Measurements from ENCODE around the gene CPT1C. TPM values are rescaled to one million over a fixed set of nuclear protein-coding genes. Genes with fewer than 3 reads are reported as not detected.

Gene CPT1C
- total RNA-seq, 1 donor from 2014 or later, result 3.9 TPM

- Mint-ChIP-seq H3K4me3 (no peak overlapping the region), H3K36me3 (ENCODE audit: low read depth) (peaks cover 34% of the 10 kb centered on the region), H3K27me3 (ENCODE audit: insufficient read depth) (no peaks in the 10 kb centered on the region), H3K4me1 (ENCODE audit: low read depth) (no peaks in the 10 kb centered on the region), H3K9me3 (no peaks in the 10 kb centered on the region), H3K27ac (no peak overlapping the region)
- intact Hi-C loops (cut with micrococcal nuclease), result no loop called here
- DNase-seq (ENCODE audit: low spot score), result no peak
Measured at GRCh38 chr19:49654581-49654980, 36.3 kb upstream of the CPT1C start.

GRCh38 chr19:49655570-49656455, 35.1 kb upstream of the CPT1C start:
- Mint-ChIP-seq H3K27me3 (ENCODE audit: insufficient read depth) (no peaks in the 10 kb centered on the region), H3K4me3 (no peak overlapping the region), H3K27ac (no peak overlapping the region), H3K36me3 (ENCODE audit: low read depth) (peaks cover 38% of the 10 kb centered on the region), H3K4me1 (ENCODE audit: low read depth) (no peaks in the 10 kb centered on the region), H3K9me3 (no peaks in the 10 kb centered on the region)
- intact Hi-C loops (cut with micrococcal nuclease), result no loop called here
- no peak for DNase-seq (ENCODE audit: low spot score)

- Mint-ChIP-seq H3K36me3 (ENCODE audit: low read depth) (peaks cover 36% of the 10 kb centered on the region), H3K27ac (no peak overlapping the region), H3K9me3 (no peaks in the 10 kb centered on the region), H3K4me3 (no peak overlapping the region), H3K27me3 (ENCODE audit: insufficient read depth) (no peaks in the 10 kb centered on the region), H3K4me1 (ENCODE audit: low read depth) (no peaks in the 10 kb centered on the region)
- intact Hi-C loops (cut with micrococcal nuclease), result no loop called here
- no peak for DNase-seq (ENCODE audit: low spot score)
Measured at GRCh38 chr19:49656456-49657109, 34.3 kb upstream of the CPT1C start.

- Mint-ChIP-seq H3K4me1 (ENCODE audit: low read depth) (no peaks in the 10 kb centered on the region), H3K27ac (peak overlapping the region; percentile 44), H3K36me3 (ENCODE audit: low read depth) (peaks cover 39% of the 10 kb centered on the region), H3K4me3 (no peak overlapping the region), H3K27me3 (ENCODE audit: insufficient read depth) (no peaks in the 10 kb centered on the region), H3K9me3 (no peaks in the 10 kb centered on the region)
- intact Hi-C loops (cut with micrococcal nuclease), result no loop called here
- DNase-seq (ENCODE audit: low spot score), result no peak
Measured at GRCh38 chr19:49657493-49658138, 33.3 kb upstream of the CPT1C start.

GRCh38 chr19:49658139-49658517, 32.8 kb upstream of the CPT1C start:
- Mint-ChIP-seq H3K4me1 (ENCODE audit: low read depth) (no peaks in the 10 kb centered on the region), H3K27ac (no peak overlapping the region), H3K9me3 (no peaks in the 10 kb centered on the region), H3K27me3 (ENCODE audit: insufficient read depth) (no peaks in the 10 kb centered on the region), H3K36me3 (ENCODE audit: low read depth) (peaks cover 35% of the 10 kb centered on the region), H3K4me3 (no peak overlapping the region)
- DNase-seq (ENCODE audit: low spot score), result no peak
- intact Hi-C loops (cut with micrococcal nuclease), result no loop called here

- no peak overlapping the region for H3K27ac Mint-ChIP-seq
- H3K9me3 Mint-ChIP-seq, result no peaks in the 10 kb centered on the region
- peaks cover 38% of the 10 kb centered on the region for H3K36me3 Mint-ChIP-seq (ENCODE audit: low read depth)
- H3K4me1 Mint-ChIP-seq (ENCODE audit: low read depth), result peaks cover under 1% of the 10 kb centered on the region
- H3K27me3 Mint-ChIP-seq (ENCODE audit: insufficient read depth), result no peaks in the 10 kb centered on the region
- H3K4me3 Mint-ChIP-seq, result no peak overlapping the region
- intact Hi-C loops (cut with micrococcal nuclease), result no loop called here
- DNase-seq (ENCODE audit: low spot score), result no peak
Measured at GRCh38 chr19:49658566-49659442, 32.1 kb upstream of the CPT1C start.

GRCh38 chr19:49660338-49660961, 30.5 kb upstream of the CPT1C start:
- DNase-seq (ENCODE audit: low spot score), result no peak
- H3K27me3 Mint-ChIP-seq (ENCODE audit: insufficient read depth), result no peaks in the 10 kb centered on the region
- no peak overlapping the region for H3K4me3 Mint-ChIP-seq
- peaks cover 14% of the 10 kb centered on the region for H3K4me1 Mint-ChIP-seq (ENCODE audit: low read depth)
- H3K27ac Mint-ChIP-seq, result no peak overlapping the region
- H3K36me3 Mint-ChIP-seq (ENCODE audit: low read depth), result peaks cover 42% of the 10 kb centered on the region
- intact Hi-C loops (cut with micrococcal nuclease), result no loop called here
- H3K9me3 Mint-ChIP-seq, result no peaks in the 10 kb centered on the region

- Mint-ChIP-seq H3K36me3 (ENCODE audit: low read depth) (peaks cover 34% of the 10 kb centered on the region), H3K27me3 (ENCODE audit: insufficient read depth) (no peaks in the 10 kb centered on the region), H3K4me1 (ENCODE audit: low read depth) (peaks cover 27% of the 10 kb centered on the region), H3K27ac (no peak overlapping the region), H3K9me3 (no peaks in the 10 kb centered on the region), H3K4me3 (no peak overlapping the region)
- DNase-seq (ENCODE audit: low spot score), result no peak
- intact Hi-C loops (cut with micrococcal nuclease), result no loop called here
Measured at GRCh38 chr19:49662011-49662410, 28.9 kb upstream of the CPT1C start.

- intact Hi-C loops (cut with micrococcal nuclease), result no loop called here
- Mint-ChIP-seq H3K9me3 (no peaks in the 10 kb centered on the region), H3K27me3 (ENCODE audit: insufficient read depth) (no peaks in the 10 kb centered on the region), H3K4me1 (ENCODE audit: low read depth) (peaks cover 32% of the 10 kb centered on the region), H3K4me3 (peak overlapping the region; percentile 98), H3K27ac (peak overlapping the region; percentile 23), H3K36me3 (ENCODE audit: low read depth) (peaks cover 27% of the 10 kb centered on the region)
- no peak for DNase-seq (ENCODE audit: low spot score)
Measured at GRCh38 chr19:49663224-49663623, 27.7 kb upstream of the CPT1C start.

GRCh38 chr19:49664171-49665035, 26.5 kb upstream of the CPT1C start:
- Mint-ChIP-seq H3K9me3 (no peaks in the 10 kb centered on the region), H3K27ac (peak overlapping the region; percentile 93)

GRCh38 chr19:49665036-49665350, 25.9 kb upstream of the CPT1C start:
- DNase-seq (ENCODE audit: low spot score), result no peak
- intact Hi-C loops (cut with micrococcal nuclease), result loop anchor here (1.0 kb wide), 3 partner anchors 11 to 72 kb away; partner anchors contain the start of gene SCAF1
- H3K36me3 Mint-ChIP-seq (ENCODE audit: low read depth), result peaks cover 28% of the 10 kb centered on the region
- no peaks in the 10 kb centered on the region for H3K9me3 Mint-ChIP-seq
- H3K27me3 Mint-ChIP-seq (ENCODE audit: insufficient read depth), result no peaks in the 10 kb centered on the region
- peak overlapping the region; percentile 98 for H3K4me3 Mint-ChIP-seq
- H3K4me1 Mint-ChIP-seq (ENCODE audit: low read depth), result peaks cover 32% of the 10 kb centered on the region
- H3K27ac Mint-ChIP-seq, result peak overlapping the region; percentile 93

More at GRCh38 chr19:49664171-49665035, 26.5 kb upstream of the CPT1C start:
- Mint-ChIP-seq H3K27me3 (ENCODE audit: insufficient read depth) (no peaks in the 10 kb centered on the region), H3K4me1 (ENCODE audit: low read depth) (peaks cover 32% of the 10 kb centered on the region), H3K4me3 (peak overlapping the region; percentile 98), H3K36me3 (ENCODE audit: low read depth) (peaks cover 27% of the 10 kb centered on the region)
- peak; percentile 77 for DNase-seq (ENCODE audit: low spot score)
- intact Hi-C loops (cut with micrococcal nuclease), result loop anchor here (1.0 kb wide), 4 partner anchors 12 to 74 kb away; partner anchors contain the start of gene SCAF1
